Heart left ventricle (tissue), 13 donors: ENCODE results near the gene PLG.

Source experiments
- CTCF ChIP-seq, 12 donors: fragments of 200-600 bp; sonication (generic) in 4 of 12; IDR thresholded peaks; one replicate each; pipeline versions ENCODE4 v1.5.0 to v1.8.0; 2018 to 2022; ENCODE audit warnings: antibody characterized with exemption in 12 of 12, mild to moderate bottlenecking in 5 of 12
- POLR2A ChIP-seq, 2 donors: fragments of 450-650 bp; IDR thresholded peaks; one replicate each; pipeline ENCODE4 v1.6.1; 2017; ENCODE audit warnings: antibody characterized with exemption in 2 of 2, mild to moderate bottlenecking in 2 of 2, moderate library complexity in 2 of 2
- donor health status: ischemic (EF 13 %, LVEDD 7.1; RV severe dilation, severe dysfunction).
- donor health status: DM: no; HTN: yes; CAD: no.
- donor health status: DM: no; HTN: no; CAD: no.
- donor health status: ischemic (EF 25% LVEDD 6.9; RV normal size, moderate dysfunction).
- donor health status: ischemic (EF 25% LVEDD 5.7; RV mildly dilated, moderate dysfunction).
- donor health status: ischemic (EF 35%, LVEDD 5.7; RV mildly dilated, moderate dysfunction).
- donor health status: nonischemic (EF 11% LVEDD 7.7; RV severe dilation, severe dysfunction).
- donor health status: DM: yes; HTN: yes; CAD: no.
- donor health status: PGD.
- donor health status: ischemic (EF 29% LVEDD 5.4; RV normal size, mild dysfunction).
- donor health status: nonischemic (EF 23%, LVEDD 6.1; RV moderate dilation, normal function).

DNA sequence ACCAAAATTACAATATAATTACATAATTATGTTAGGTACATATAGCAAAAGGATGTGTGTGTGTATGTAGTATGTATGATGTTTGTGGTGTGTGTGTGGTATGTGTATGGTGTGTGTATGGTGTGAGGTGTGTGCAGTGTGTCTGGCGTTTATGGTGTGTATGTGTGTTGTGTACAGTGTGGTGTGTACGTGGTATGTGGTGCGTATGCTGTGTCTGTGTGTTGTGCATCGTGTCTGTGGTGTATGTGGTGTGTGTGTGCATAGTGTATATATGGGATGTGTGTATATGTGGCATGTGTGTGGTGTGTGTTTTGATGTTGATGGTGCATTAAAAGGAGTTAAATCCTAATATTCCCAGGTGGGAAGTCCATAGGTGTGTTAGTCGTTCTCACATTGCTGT is 62.8 kb downstream of the PLG start:
- TF ChIP-seq CTCF (IDR thresholded peaks at IDR 0.05) (no peak), POLR2A (IDR thresholded peaks at IDR 0.05) (no peak)
